ENCODE data around the gene PILRA. TPM values are rescaled to one million over a fixed set of nuclear protein-coding genes. Genes with fewer than 3 reads are reported as not detected.

PILRA gene
- total and polyA plus RNA-seq, 2 of the 13 experiments (the other 11 are each of a cell fraction or from before 2014, with no cell fraction given) = 0.13 to 1.3 TPM

GRCh38 chr7:100376066-100376465 lies 2.8 kb downstream of the PILRA start:
- Histone ChIP-seq H3K27ac (ENCODE audit: extremely low read length, insufficient read depth, low read length) (no peak overlapping the region), H2AFZ (ENCODE audit: low read length) (no peak overlapping the region), H3K9ac (ENCODE audit: insufficient read depth, low read depth, low read length) (no peak overlapping the region), H3K27me3 (ENCODE audit: control insufficient read depth in 1 of 2, insufficient read depth in 2 of 2, low read length in 2 of 2) (no peaks in the 10 kb centered on the region; a peak in 2 of 5 replicates), H3K36me3 (replicated peaks in 1 of 2; ENCODE audit: control insufficient read depth in 1 of 2, insufficient read depth in 2 of 2, low read length in 2 of 2) (no peaks in the 10 kb centered on the region), H4K20me1 (ENCODE audit: insufficient read depth, low read length) (no peaks in the 10 kb centered on the region), H3K9me3 (ENCODE audit: low read length) (no peaks in the 10 kb centered on the region), H3K4me2 (ENCODE audit: low read depth, low read length) (no peak overlapping the region), H3K79me2 (ENCODE audit: insufficient read depth, low read length) (no peaks in the 10 kb centered on the region), H3K4me3 (replicated peaks in 1 of 3; ENCODE audit: insufficient read depth in 1 of 3, low read depth in 2 of 3, low read length in 3 of 3) (no peak overlapping the region), H3K4me1 (ENCODE audit: insufficient read depth, low read length) (peaks cover 9% of the 10 kb centered on the region; the same call in 1 of the 2 replicates)
- POLR2A ChIA-PET = no interaction called here
- in situ Hi-C loops (cut with HindIII; ENCODE audit: extremely low pct_ligation_motif_present, low pct_unique_long_range_greater_than_20kb) (no loop called here), intact Hi-C loops (cut with micrococcal nuclease; ENCODE audit: unreplicated experiment) (no loop called here)
- CTCF ChIA-PET (ENCODE audit: low intra/inter-chr PET ratio, low total read pairs) = no interaction called here
- 90% methylated on average over 3 of the region's 3 CpGs for WGBS (ENCODE audit: low lambda C conversion rate)
- BruUV-seq (replicated peaks) = no TSS peak
- DNase-seq (ENCODE audit: low spot score) (no peak), ATAC-seq (no peak), FAIRE-seq (no peak)
- TF ChIP-seq IKZF5 (CRISPR knock-in tag; IDR thresholded peaks at IDR 0.05) (no peak), ZNF619 (CRISPR knock-in tag; IDR thresholded peaks at IDR 0.05) (no peak), SRSF1 (optimal IDR thresholded peaks at IDR 0.05; ENCODE audit: low read depth, low read length) (no peak), HNF1B (CRISPR knock-in tag; IDR thresholded peaks at IDR 0.05) (no peak), ARID2 (CRISPR knock-in tag; IDR thresholded peaks at IDR 0.05; ENCODE audit: borderline replicate concordance) (no peak), RAD51 (IDR thresholded peaks at IDR 0.05; ENCODE audit: borderline replicate concordance) (no peak), MBNL3 (CRISPR knock-in tag; conservative IDR thresholded peaks at IDR 0.05) (no peak), TARDBP (CRISPR knock-in tag; IDR thresholded peaks at IDR 0.05) (no peak), TFE3 (CRISPR knock-in tag; IDR thresholded peaks at IDR 0.05) (no peak), ZNF563 (CRISPR knock-in tag; IDR thresholded peaks at IDR 0.05) (no peak), ZNF138 (CRISPR knock-in tag; IDR thresholded peaks at IDR 0.05; ENCODE audit: low read depth) (no peak), ZNF501 (CRISPR knock-in tag; IDR thresholded peaks at IDR 0.05) (no peak), REPIN1 (CRISPR knock-in tag; IDR thresholded peaks at IDR 0.05; ENCODE audit: borderline replicate concordance, low read depth) (no peak), ZNF280D (CRISPR knock-in tag; IDR thresholded peaks at IDR 0.05) (no peak), ZFP62 (CRISPR knock-in tag; IDR thresholded peaks at IDR 0.05) (no peak), TP53 (CRISPR knock-in tag; conservative IDR thresholded peaks at IDR 0.05) (no peak)

Data from HepG2 (cell line).